G401 (cell line): ENCODE results near the gene ULK1. TPM values are rescaled to one million over a fixed set of nuclear protein-coding genes. Genes with fewer than 3 reads are reported as not detected.

Source experiments
- DNase-seq: peaks from one replicate; pipeline ENCODE4 v3.0.0-alpha.2; 2015; ENCODE audit warnings: low spot score
- in situ Hi-C: cut with HindIII; loops from 2 replicates; pipeline ENCODE4 v1.10.0; 2016; ENCODE audit warnings: low sequenced_read_pairs, mixed read lengths
- total RNA-seq: library from RNA; depleted of rRNA; stranded (reverse); fragments of >200 nt; shearing (Covaris generic); gene quantifications from 2 replicates; pipeline ENCODE4 v1.2.3, GENCODE V29; 2014

Gene ULK1
- total RNA-seq, 1 experiment from 2014 or later = 11.1 TPM

GRCh38 chr12:131903270-131904255 lies 9.1 kb downstream of the ULK1 start:
- in situ Hi-C loops = no loop called here
- no peak for DNase-seq

DNA sequence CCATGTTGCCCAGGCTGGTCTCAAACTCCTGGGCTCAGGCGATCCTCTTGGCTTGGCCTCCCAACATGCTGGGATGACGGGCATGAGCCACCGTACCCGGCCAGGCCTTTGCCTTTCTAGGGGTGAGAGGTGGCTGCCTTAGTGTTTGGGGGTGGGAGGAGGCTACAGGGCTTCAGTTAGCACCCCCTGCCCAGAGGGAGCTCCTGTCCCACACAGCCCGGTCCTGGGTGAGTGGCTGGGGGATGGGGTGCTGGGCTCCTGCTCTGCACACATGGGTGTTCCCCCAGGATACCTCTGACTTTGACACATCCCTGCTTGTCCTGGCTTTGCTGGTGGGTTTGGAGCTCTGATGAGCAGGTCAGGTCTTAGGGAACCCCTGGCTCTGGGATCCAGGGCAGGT lies 9.9 kb downstream of the ULK1 start:
- DNase-seq = no peak
- in situ Hi-C loops = no loop called here

DNA sequence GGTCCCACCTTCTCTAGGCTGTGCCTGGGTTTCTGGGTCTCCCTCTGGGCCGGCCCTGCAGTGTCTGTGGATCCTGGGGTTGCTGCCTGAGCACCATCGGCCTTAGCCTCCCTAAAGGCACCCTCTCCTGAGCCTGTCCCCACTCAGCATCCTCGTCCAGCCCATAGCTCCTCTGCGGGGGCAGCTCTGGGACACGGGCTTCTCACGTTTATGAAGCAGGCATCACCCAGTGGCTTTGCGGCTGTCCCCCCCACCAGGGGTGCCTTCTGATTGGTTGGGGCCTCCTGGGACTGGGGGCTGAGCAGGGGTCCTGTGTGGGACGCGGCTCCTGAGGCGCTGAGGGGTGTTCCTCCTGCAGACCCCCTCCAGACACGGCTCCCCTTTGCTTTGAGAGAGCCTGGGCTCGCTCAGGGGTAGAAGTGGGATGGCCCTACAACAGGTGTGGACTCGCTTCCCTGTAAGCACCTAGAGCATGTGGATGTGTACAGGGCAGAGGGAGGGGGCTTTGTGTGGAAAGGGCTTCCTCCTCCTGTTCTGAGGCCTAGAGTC lies 10.7 kb downstream of the ULK1 start:
- DNase-seq = no peak
- in situ Hi-C loops = no loop called here

DNA sequence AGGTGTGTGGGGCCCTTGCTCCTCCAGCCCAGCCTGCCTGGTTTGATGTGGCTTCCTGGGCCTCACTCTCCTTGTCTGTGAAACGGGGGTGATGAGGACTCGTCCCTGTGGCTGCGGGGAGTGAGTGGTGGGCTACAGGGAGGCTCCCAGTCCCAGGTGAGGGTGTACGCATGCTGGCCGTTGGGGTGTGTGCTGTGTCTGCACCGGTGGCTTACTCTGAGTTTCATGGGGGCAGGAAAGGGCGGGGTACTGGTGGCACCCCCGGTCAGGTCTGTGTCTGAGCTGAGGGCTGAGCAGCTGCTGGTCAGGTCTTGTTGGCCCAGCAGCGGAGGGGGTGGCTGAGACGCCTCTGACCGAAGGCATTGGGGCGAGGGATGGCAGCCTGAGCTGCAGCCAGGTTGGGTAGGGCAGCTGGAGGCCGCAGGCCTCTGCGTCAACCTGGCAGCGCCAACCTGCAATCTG lies 11.2 kb downstream of the ULK1 start:
- in situ Hi-C loops = no loop called here
- DNase-seq = peak; percentile 79

- in situ Hi-C loops = no loop called here
- DNase-seq = no peak
Measured at GRCh38 chr12:131907379-131908091, 13.1 kb downstream of the ULK1 start.

GRCh38 chr12:131908092-131909080 lies 14.0 kb downstream of the ULK1 start:
- in situ Hi-C loops = no loop called here
- no peak for DNase-seq

GRCh38 chr12:131909081-131909751 lies 14.8 kb downstream of the ULK1 start:
- in situ Hi-C loops = no loop called here
- DNase-seq = no peak

GRCh38 chr12:131909752-131910219 lies 15.4 kb downstream of the ULK1 start:
- in situ Hi-C loops = no loop called here

GRCh38 chr12:131910302-131911027 lies 16.0 kb downstream of the ULK1 start:
- in situ Hi-C loops = no loop called here

More at GRCh38 chr12:131909752-131910219, 15.4 kb downstream of the ULK1 start:
- DNase-seq = no peak

GRCh38 chr12:131911028-131911650 lies 16.7 kb downstream of the ULK1 start:
- no peak for DNase-seq
- in situ Hi-C loops = no loop called here

More at GRCh38 chr12:131910302-131911027, 16.0 kb downstream of the ULK1 start:
- DNase-seq = no peak

DNA sequence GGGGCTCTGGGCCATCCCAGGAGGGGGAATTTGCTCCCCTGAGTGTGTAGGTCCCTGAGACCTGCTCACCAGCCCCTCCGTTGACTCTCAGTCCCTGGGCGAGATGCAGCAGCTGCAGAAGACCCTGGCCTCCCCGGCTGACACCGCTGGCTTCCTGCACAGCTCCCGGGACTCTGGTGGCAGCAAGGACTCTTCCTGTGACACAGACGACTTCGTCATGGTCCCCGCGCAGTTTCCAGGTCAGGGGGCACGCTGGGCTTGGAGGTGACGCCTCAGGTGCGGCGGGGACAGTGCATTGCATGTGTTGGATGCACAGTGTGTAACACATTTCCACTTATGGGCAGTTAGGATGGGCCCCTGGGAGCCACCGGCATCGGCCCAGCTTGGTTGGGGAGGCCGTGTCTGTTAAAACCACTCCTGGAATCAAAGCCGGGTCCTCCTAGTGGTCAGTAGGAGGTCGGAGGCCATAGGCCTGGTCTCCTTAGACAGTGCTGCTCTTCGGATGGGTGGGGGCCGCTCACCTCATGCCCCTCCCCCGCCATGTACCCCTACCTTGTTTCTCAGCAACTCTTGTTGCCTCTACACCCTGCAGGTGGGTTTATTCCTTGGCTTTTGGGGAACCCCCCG lies 17.5 kb downstream of the ULK1 start:
- DNase-seq = no peak
- in situ Hi-C loops = no loop called here

- DNase-seq = peak; percentile 67
- in situ Hi-C loops = no loop called here
Measured at GRCh38 chr12:131912518-131913274, 18.3 kb downstream of the ULK1 start.

DNA sequence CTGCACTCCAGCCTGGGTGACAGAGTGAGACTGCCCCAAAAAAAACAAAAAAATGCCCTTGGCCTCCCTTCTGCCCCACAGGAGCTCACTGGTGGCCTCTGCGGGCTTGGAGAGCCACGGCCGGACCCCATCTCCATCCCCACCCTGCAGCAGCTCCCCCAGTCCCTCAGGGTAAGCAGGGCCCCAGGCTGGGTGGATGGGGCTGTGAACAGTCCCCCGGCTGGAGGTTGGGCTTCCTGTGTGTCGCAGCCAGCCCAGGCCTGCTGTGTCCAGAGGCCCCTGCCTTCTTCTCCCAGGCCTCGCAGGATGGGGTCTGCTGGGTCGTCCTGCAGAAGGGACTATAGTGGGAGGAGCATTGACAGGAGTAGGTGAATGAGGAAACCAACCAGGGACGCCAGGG lies 19.2 kb downstream of the ULK1 start:
- in situ Hi-C loops = no loop called here
- DNase-seq = no peak

DNA sequence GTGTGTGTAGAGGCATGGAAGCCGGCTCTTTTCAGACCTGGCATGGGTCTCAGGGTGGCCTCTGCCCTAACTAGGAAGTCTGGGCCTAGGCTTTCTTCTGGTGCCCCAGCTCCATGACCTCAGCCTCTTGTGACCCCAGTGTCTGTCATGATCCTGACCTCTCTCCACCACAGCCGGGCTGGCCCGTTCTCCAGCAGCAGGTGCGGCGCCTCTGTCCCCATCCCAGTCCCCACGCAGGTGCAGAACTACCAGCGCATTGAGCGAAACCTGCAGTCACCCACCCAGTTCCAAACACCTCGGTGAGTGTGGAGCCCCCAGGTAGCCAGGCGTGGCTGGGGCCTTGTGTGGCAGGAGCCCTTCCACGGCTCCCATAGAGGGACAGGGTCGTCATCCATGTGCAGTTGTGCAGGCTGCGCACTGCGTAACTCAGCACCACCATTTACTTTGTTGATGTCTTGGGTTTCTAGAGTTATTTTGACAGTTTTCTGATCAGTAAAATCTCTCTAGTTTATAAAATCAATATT lies 19.8 kb downstream of the ULK1 start:
- no peak for DNase-seq
- in situ Hi-C loops = no loop called here

DNA sequence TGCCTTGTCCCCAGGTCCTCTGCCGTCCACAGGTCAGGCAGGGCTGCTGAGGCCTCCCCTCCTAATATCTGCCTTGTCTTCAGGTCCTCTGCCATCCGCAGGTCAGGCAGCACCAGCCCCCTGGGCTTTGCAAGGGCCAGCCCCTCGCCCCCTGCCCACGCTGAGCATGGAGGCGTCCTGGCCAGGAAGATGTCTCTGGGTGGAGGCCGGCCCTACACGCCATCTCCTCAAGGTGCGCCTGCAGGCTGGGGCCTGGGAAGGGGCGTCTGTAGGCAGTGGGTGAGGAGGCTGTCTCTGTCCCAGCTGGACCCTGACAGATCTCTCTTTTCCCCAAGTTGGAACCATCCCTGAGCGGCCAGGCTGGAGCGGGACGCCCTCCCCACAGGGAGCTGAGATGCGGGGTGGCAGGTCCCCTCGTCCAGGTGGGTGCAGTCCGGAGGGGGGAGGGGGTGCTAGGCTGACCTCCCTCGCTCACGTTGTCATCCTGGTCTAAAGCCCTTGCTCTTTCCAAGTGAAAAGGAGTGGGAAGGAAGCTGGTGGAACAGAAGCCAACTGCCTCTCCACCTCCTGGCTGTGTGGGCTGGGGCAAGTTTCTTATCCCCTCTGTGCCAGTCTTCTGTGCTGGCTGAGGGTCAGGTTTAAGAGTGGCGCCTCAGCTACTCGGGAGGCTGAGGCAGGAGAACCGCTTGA lies 20.7 kb downstream of the ULK1 start:
- in situ Hi-C loops = no loop called here
- DNase-seq = no peak
